Uterus (tissue), 2 donors: ENCODE results near the gene NDUFS7.

ENCODE experiments used
- POLR2A ChIP-seq, 2 donors: fragments of 450-650 bp; IDR thresholded peaks; one replicate each; pipeline ENCODE4 v1.6.1; 2016; ENCODE audit warnings: antibody characterized with exemption in 2 of 2, mild to moderate bottlenecking in 1 of 2, moderate library complexity in 1 of 2
- TF ChIP-seq, protein P1 (sequence below), 4 experiments: fragments of 200-600 bp in 2 of 4; fragments of 450-650 bp in 2 of 4; sonication (generic) in 2 of 4; IDR thresholded peaks; one replicate each; pipeline ENCODE4 v1.5.1; 2016 to 2019; ENCODE audit warnings: antibody characterized with exemption in 4 of 4, mild to moderate bottlenecking in 2 of 4, moderate library complexity in 1 of 4

DNA sequence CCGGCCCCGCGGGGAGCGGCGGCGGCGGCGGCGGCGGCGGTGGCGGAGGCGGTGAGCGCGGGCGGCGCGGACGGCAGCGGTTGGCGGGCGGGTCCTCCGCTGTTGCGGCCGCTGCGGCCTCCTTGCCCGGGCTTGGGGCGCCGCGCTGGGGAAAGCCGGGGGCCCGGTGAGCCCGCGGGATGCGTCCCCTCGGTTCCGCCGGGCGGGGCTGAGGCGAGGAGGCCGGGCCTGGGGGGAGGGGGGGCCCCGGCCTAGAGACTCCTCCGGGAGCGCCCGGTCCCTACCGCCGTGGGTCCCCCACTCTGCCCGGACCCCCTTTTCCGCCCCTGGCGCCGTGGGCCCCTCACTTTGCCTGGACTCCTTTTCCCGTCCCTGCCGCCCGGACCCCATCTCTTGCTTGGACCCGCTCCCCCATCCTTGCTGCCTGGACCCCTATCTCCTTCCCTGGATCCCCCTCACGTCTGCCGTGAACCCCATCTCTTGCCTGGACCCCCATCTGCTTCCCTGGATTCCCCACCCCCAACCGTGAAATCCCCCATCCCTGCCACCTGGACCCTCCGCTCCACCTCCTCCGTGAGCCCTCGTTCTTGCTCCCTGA is 28.6 kb upstream of the NDUFS7 start:
- peak; percentile 40 to 42 for TF ChIP-seq POLR2A (IDR thresholded peaks at IDR 0.05)
- TF ChIP-seq, protein P1, sequence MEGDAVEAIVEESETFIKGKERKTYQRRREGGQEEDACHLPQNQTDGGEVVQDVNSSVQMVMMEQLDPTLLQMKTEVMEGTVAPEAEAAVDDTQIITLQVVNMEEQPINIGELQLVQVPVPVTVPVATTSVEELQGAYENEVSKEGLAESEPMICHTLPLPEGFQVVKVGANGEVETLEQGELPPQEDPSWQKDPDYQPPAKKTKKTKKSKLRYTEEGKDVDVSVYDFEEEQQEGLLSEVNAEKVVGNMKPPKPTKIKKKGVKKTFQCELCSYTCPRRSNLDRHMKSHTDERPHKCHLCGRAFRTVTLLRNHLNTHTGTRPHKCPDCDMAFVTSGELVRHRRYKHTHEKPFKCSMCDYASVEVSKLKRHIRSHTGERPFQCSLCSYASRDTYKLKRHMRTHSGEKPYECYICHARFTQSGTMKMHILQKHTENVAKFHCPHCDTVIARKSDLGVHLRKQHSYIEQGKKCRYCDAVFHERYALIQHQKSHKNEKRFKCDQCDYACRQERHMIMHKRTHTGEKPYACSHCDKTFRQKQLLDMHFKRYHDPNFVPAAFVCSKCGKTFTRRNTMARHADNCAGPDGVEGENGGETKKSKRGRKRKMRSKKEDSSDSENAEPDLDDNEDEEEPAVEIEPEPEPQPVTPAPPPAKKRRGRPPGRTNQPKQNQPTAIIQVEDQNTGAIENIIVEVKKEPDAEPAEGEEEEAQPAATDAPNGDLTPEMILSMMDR (IDR thresholded peaks at IDR 0.05): no peak
